LNCAP (cell line): ENCODE data around the gene PROSER2.

Experiments used
- TF ChIP-seq, protein P1 (sequence below): fragments of 450-650 bp; IDR thresholded peaks from 2 replicates; pipeline ENCODE4 v1.5.1; 2017; ENCODE audit warnings: mild to moderate bottlenecking

PROSER2 gene

DNA sequence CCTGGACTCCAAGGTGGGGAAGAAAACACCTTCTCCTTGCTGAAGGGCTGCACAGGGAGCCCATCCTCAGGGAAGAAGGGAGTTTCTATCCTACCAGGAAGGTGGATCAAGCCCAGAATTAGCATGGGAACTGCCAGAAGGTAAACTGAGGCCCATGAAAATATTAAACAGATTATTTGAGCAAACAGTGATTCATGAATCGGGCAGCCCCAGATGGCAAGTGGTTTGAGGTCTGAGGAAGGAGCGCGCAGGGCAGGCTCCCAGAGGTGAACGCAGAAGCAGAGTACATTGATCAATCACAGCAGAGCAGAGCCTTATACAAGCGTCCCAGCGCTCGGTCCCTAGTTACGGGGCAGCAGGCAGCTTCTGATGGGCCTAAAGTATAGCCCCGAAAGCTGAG is 35.8 kb upstream of the PROSER2 start:
- TF ChIP-seq, protein P1, sequence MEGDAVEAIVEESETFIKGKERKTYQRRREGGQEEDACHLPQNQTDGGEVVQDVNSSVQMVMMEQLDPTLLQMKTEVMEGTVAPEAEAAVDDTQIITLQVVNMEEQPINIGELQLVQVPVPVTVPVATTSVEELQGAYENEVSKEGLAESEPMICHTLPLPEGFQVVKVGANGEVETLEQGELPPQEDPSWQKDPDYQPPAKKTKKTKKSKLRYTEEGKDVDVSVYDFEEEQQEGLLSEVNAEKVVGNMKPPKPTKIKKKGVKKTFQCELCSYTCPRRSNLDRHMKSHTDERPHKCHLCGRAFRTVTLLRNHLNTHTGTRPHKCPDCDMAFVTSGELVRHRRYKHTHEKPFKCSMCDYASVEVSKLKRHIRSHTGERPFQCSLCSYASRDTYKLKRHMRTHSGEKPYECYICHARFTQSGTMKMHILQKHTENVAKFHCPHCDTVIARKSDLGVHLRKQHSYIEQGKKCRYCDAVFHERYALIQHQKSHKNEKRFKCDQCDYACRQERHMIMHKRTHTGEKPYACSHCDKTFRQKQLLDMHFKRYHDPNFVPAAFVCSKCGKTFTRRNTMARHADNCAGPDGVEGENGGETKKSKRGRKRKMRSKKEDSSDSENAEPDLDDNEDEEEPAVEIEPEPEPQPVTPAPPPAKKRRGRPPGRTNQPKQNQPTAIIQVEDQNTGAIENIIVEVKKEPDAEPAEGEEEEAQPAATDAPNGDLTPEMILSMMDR, result no peak

DNA sequence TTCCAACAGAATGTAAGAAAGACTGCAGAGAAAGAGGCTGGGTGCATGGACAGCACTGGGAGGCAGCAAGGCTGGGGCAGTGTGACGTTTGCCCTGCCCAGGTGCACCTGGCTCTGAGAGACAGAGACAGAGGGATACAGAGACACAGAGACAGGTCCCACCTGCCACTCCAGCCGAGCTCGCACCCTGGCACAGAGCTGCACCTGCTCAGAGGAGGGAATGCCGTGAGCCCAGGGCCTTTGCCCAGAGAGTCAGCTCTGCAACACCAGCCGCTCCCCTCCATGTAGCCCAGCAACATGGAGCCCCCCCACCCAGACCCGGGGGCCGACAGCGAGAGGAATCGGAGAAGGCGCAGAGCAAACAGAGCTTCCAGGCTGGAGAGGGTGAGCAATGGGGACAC is 35.3 kb upstream of the PROSER2 start:
- TF ChIP-seq, protein P1, result no peak

DNA sequence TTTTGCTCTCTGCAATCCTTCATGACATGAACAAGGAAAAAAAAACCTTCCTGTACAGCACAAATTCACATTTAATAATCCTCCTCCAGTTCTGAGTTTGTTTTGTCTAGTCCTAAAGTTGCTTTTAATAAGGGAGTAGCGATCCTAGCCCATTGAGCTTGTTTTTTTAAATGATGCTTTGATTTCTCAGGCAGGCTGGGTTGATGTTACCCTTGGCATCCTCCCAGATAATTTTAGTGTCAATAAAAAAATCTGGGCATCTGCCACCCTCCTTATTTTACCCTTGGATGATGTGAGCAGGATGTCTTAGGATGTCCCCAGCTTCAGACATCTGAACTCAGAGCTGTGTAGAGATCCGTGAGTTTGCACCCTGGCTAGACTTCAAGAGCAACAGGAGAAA is 33.9 kb upstream of the PROSER2 start:
- TF ChIP-seq, protein P1, result no peak

- TF ChIP-seq, protein P1, result no peak
These were observed 33.2 kb upstream of the PROSER2 start for GRCh38 chr10:11789956-11790355.

- TF ChIP-seq, protein P1, result no peak
These were observed 29.2 kb upstream of the PROSER2 start for GRCh38 chr10:11793762-11794479.

- TF ChIP-seq, protein P1, result no peak
These were observed 28.6 kb upstream of the PROSER2 start for GRCh38 chr10:11794566-11794965.

DNA sequence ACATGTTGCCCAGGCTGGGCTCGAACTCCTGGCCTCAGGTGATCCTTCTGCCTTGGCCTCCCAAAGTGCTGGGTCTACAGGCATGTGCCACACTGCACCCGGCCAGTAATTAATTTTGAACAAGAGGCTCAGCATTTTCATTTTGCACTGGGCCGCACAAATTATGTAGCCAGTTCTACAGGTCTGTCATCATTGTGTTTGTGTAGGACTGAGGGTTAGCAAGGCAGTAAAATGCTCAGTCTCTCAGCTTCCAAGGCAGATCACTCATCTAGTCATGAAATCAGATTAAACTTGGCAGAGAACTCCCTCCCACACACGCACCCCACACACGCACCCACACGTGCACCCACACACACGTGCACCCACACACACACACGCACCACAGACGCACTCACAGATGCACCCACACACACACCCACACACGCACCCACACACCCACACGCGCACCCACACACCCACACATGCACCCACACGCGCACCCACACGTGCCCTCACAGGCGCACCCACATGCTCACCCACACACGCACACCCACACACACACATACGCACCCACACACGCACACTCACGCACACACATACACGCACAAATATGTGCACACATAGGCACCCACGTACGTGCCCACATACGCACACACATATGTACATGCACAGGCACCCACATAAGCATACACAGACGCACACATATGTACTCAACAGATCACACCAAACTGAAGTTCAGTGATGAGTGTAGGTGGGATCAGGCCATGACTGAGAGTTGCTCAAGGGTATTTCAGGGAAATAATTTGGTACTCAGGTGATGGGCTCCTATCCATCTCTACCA is 27.8 kb upstream of the PROSER2 start:
- TF ChIP-seq, protein P1, result no peak
